Renal pelvis (tissue), 4 donors: ENCODE measurements around the gene TDO2. TPM values are rescaled to one million over a fixed set of nuclear protein-coding genes. Genes with fewer than 3 reads are reported as not detected.

Experiments
- DNase-seq: peaks from one replicate; pipeline ENCODE4 v3.0.0-alpha.2; 2013
- polyA plus RNA-seq, 3 donors: library from polyadenylated mRNA; unstranded; fragments of 120-200 nt; gene quantifications; one replicate each; pipeline ENCODE4 v1.2.1, GENCODE V29; 2013; ENCODE audit not compliant: insufficient read length in 3 of 3

TDO2 gene
- polyA plus RNA-seq, 3 donors = 2.0 to 3.5 (median 2.7) TPM

GRCh38 chr4:155953151-155954117 lies 49.9 kb downstream of the TDO2 start, which contains the start of gene CTSO:
CTSO (minus strand) TSS chr4:155953866; CDS start chr4:155953847, 19 bp downstream.
- DNase-seq = peak; percentile 91

DNA sequence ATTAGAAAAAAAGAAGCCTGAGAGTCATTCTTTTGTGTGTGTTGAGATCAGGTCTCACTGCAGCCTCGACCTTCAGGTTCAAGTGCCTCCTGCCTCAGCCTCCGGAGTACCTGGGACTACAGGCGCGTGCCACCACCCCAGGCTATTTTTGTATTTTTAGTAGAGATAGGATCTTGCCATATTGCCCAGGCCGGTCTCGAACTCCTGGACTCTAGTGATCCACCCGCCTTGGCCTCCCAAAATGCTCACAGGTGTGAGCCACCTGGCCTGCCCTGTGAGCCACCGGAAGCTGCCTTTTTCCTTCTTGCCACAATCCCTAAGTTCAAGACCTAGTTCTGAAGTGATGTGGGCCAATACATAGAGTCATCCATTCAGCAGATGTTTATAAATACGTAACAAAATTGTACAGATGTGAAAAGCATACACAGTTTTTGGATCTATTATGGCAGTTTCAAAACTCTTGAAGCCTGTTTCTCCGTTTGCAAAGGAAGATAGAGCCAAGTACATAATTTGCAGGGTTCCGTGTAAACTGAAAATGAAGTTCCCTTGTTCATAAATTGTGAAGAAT lies 50.7 kb downstream of the TDO2 start:
- DNase-seq = no peak

GRCh38 chr4:155954939-155955338 lies 51.4 kb downstream of the TDO2 start:
- no peak for DNase-seq

DNA sequence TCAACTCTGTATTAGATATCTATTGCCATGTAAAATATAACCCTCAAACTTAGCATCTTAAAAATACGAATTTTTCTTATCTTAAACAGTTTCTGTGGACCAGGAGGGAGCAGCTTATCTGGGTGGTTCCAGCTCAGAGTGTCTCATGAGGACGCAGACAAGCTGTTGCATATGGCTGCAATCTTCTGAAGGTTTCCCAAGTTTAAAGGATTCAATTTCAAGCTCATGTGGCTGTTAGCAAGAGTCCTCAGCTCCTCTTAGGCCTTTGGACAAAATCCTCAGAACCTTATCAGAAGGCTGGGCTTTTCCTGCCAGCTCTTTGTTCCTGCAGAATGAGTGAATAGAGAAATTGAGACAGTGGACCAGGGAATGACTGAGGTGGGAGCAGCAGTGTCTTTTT lies 53.0 kb downstream of the TDO2 start:
- DNase-seq = no peak

DNA sequence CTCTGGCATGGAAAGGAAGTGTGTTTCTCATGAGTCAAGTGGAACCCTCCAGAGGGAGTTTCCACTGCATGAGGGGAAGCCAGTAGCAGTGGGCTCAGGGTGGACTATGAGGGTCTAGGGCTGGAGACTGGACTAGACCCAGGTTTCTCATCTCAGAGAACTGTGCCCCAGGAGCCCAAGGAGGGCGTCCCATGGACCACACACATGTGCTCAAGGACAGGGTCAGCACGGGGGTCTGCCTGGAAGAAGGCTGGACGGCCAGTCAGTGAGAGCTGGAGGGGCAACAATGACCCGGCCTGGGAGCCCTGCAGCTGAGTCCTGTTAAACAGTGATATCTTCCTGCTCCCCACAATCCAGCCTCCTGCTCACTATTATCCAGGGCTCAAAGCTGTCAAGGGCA lies 55.9 kb downstream of the TDO2 start:
- no peak for DNase-seq

GRCh38 chr4:155960522-155960921 lies 57.0 kb downstream of the TDO2 start:
- DNase-seq = no peak

- DNase-seq = no peak
These were observed 58.1 kb downstream of the TDO2 start for GRCh38 chr4:155961575-155961974.

GRCh38 chr4:155962767-155963166 lies 59.3 kb downstream of the TDO2 start:
- no peak for DNase-seq

DNA sequence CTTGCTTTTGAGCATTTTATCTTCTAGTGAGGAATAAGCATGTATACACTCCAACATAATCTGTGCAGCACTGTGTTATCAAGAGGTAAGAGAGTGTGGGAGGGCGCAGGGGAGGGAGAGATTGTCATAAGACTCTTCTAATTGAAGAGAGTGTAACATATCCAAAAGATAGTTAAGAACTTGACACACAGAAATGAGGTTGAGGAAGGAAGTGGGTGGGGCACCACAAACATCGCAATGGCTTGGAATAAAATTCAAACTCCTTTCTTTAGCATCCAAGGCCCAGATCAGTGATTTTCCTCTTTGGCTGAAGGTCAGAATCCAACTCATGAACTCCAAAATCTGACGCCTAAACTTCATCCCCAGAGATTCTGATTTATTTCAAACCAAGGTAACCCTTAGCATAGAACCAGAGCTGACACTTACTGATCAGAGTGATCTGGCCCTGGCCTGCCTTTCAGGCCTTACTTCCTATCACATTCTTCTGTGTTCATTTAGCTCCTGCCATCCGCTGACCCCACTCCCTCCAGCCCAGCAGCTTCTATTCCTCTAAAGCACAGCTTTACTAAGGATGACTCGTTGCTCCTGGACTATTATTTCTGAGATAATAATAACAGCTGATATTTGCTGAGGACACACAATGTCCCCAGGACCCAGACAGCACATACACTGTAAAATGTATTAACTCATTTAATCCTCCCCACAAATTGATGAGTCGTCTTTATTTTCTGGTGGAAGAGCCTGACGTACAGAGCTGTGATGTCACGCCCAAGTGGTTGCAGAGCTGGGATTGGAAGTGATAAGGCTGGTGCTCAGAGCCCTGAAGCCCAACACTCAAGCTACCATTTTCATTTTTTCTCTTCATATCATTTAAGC lies 60.8 kb downstream of the TDO2 start:
- DNase-seq = no peak

DNA sequence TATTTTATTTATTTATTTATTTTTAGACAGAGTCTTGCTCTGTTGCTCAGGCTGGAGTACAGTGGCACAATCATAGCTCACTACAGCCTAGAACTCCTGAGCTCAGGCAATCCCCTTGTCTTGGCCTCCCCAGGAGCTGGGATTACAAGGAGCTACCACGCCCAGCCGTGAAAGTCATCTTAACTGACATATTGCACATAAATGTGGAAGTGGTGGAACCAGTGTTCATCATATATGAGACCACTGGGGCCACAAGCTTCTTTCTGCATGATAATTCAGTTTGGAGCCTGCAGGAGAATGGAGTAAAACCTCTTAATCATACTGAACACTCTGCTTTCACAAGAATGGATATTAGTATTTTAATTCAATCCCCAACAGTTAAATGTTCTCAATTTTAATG lies 62.7 kb downstream of the TDO2 start:
- DNase-seq = no peak

DNA sequence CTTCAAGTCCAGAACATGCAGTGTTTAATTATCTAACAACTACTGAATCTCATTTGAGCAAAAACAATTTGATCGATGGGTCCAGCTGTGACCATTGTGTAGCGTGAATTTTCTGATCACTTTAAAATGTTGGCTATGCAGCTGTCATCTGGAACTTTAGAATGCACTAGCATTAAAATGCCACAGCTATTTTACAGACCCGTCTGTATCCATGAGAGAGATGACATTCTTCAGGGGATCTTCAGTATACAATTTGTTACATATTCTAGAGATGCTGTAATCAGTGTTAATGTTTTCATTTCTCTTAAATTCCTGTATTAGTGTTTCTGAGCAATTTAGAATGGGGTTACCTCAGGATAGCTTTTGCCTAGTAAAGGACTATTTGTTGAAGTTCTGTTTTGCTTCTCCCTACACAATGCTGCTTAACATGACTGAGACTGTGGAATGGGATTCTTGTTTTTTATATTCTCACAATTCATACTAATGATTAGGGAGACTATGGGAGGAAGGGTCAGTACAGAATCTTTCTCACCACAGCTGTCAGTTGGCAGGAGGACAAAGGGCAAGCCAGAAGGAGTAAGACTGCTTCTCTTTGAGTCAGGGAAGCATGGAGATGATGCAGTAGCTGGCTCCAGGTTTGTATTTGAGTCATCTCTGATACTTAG lies 63.4 kb downstream of the TDO2 start:
- no peak for DNase-seq

Other genes with a start within 250 kb of the TDO2 start
- 10 to 100 TPM; 60.0 to 84.8 (median 71.0) TPM for gene GUCY1A1, start 236.8 kb upstream of the TDO2 start, polyA plus RNA-seq
- 10 to 100 TPM; 59.1 to 64.4 (median 64.3) TPM for gene GUCY1B1, start 144.7 kb upstream of the TDO2 start, polyA plus RNA-seq
- under 1 TPM; 0.14 to 0.40 (median 0.17) TPM for gene ASIC5, start 37.4 kb upstream of the TDO2 start, polyA plus RNA-seq
- 10 to 100 TPM; 31.9 to 42.0 (median 36.3) TPM for gene CTSO, start 50.2 kb downstream of the TDO2 start, polyA plus RNA-seq